GM12878 (cell line): ENCODE results near the gene PRKCD. TPM values are rescaled to one million over a fixed set of nuclear protein-coding genes. Genes with fewer than 3 reads are reported as not detected.

Experiments
- ATAC-seq: fragments of 200-7000 bp; cut with Tn5 transposase; 3 replicates; pipeline ENCODE4 v1.9.1; 2020; ENCODE audit warnings: mild to moderate bottlenecking, moderate library complexity
- BruUV-seq: library from RNA; stranded (reverse); fragments of 400-500 nt; replicated peaks from 2 replicates; lab custom pipeline; 2021; lab: Mats Ljungman, UMichigan
- CTCF ChIA-PET: fragments of 300-600 bp; sonication (Branson Sonifier 250); formaldehyde crosslinking; extraction: SDS; loops from one replicate; lab custom pipeline; 2021; ENCODE audit warnings: inconsistent platforms; lab: Yijun Ruan, JAX
- POLR2A ChIA-PET: fragments of 350-600 bp; formaldehyde crosslinking; extraction: SDS; loops from one replicate; lab custom pipeline; 2021; ENCODE audit warnings: inconsistent platforms; lab: Charles Lee
- RAD21 ChIA-PET: fragments of 300-600 bp; sonication (Branson Sonifier 250); formaldehyde crosslinking; loops from one replicate; lab custom pipeline; 2023; ENCODE audit warnings: antibody characterized with exemption; ENCODE audit not compliant: unreplicated experiment; lab: Charles Lee
- SMC1A ChIA-PET: fragments of 300-600 bp; sonication (Branson Sonifier 250); formaldehyde crosslinking; loops from one replicate; lab custom pipeline; 2023; ENCODE audit not compliant: unreplicated experiment, uncharacterized antibody; lab: Charles Lee
- DNase-seq: peaks from one replicate; pipeline ENCODE4 v3.0.0-alpha.2; 2011; ENCODE audit warnings: low read depth, low spot score
- FAIRE-seq: peaks from 3 replicates; lab custom pipeline; 2011; peaks lifted over from hg19 to GRCh38; lab: Jason Lieb, UNC
- H2AFZ ChIP-seq: 2 replicates; pipeline ENCODE4 v1.6.0; 2011; ENCODE audit warnings: low read depth, low read length, control low read depth; ENCODE audit not compliant: control insufficient read depth
- H3K27ac ChIP-seq: 2 replicates; pipeline ENCODE4 v1.5.1; 2011; ENCODE audit warnings: control low read depth; ENCODE audit not compliant: control insufficient read depth, insufficient read depth
- H3K27me3 ChIP-seq, 2 experiments: replicated peaks in 1 of 2; 2 replicates each; pipeline versions ENCODE4 v1.6.0 to v1.6.1; 2011; ENCODE audit warnings: low read length in 1 of 2; ENCODE audit not compliant: control insufficient read depth in 2 of 2, insufficient read depth in 2 of 2
- H3K36me3 ChIP-seq, 2 experiments: 2 replicates each; pipeline ENCODE4 v1.5.1; 2011; ENCODE audit warnings: low read length in 1 of 2; ENCODE audit not compliant: control insufficient read depth in 2 of 2, insufficient read depth in 2 of 2
- H3K4me1 ChIP-seq: 2 replicates; pipeline ENCODE4 v1.6.1; 2011; ENCODE audit warnings: mild to moderate bottlenecking, low read length, moderate library complexity, mixed read lengths; ENCODE audit not compliant: control insufficient read depth, insufficient read depth
- H3K4me2 ChIP-seq: 2 replicates; pipeline ENCODE4 v1.6.0; 2011; ENCODE audit warnings: control low read depth; ENCODE audit not compliant: control insufficient read depth, insufficient read depth
- H3K4me3 ChIP-seq: fragments of 200-600 bp; sonication (generic); 2 replicates; pipeline ENCODE4 v1.5.1; 2016
- H3K79me2 ChIP-seq: 2 replicates; pipeline ENCODE4 v1.6.0; 2011; ENCODE audit warnings: low read length; ENCODE audit not compliant: control insufficient read depth, insufficient read depth
- H3K9ac ChIP-seq: 2 replicates; pipeline ENCODE4 v1.8.0; 2011; ENCODE audit warnings: low read length, control low read depth, mixed read lengths; ENCODE audit not compliant: control insufficient read depth, insufficient read depth
- H3K9me3 ChIP-seq: replicated peaks from 3 replicates; pipeline ENCODE4 v1.5.1; 2011; ENCODE audit warnings: mild to moderate bottlenecking, low read length; ENCODE audit not compliant: control insufficient read depth, insufficient read depth
- H4K20me1 ChIP-seq: 2 replicates; pipeline ENCODE4 v1.6.0; 2011; ENCODE audit not compliant: control insufficient read depth, insufficient read depth
- CBX3 ChIP-seq: fragments of 200-600 bp; sonication (generic); IDR thresholded peaks from 2 replicates; pipeline ENCODE4 v1.6.1; 2016; ENCODE audit warnings: low read depth, borderline replicate concordance
- CHD1 ChIP-seq: IDR thresholded peaks from 2 replicates; pipeline ENCODE4 v1.6.1; 2012; ENCODE audit warnings: low read depth, low read length, improper control_type of control experiment
- NBN ChIP-seq: fragments of 450-650 bp; IDR thresholded peaks from 2 replicates; pipeline ENCODE4 v1.6.1; 2016
- NR2C2 ChIP-seq: IDR thresholded peaks from 2 replicates; pipeline ENCODE4 v1.6.1; 2011; ENCODE audit warnings: borderline replicate concordance, low read depth; ENCODE audit not compliant: control insufficient read depth, insufficient read length
- NR2F1 ChIP-seq: fragments of 450-650 bp; conservative IDR thresholded peaks from 2 replicates; pipeline ENCODE4 v1.6.1; 2017; ENCODE audit warnings: mild to moderate bottlenecking
- SMAD5 ChIP-seq: IDR thresholded peaks from 2 replicates; pipeline ENCODE4 v1.6.1; 2016; ENCODE audit warnings: antibody characterized with exemption, low read depth
- STAT1 ChIP-seq: fragments of 450-650 bp; conservative IDR thresholded peaks from 2 replicates; pipeline ENCODE4 v1.6.1; 2014; ENCODE audit warnings: antibody characterized with exemption, mild to moderate bottlenecking
- TARDBP ChIP-seq: IDR thresholded peaks from 2 replicates; pipeline ENCODE4 v1.6.1; 2016; ENCODE audit warnings: borderline replicate concordance
- TCF3 ChIP-seq: IDR thresholded peaks from 2 replicates; pipeline ENCODE4 v1.6.1; 2012; ENCODE audit warnings: low read depth, mild to moderate bottlenecking, low read length, borderline replicate concordance; ENCODE audit not compliant: insufficient read depth
- ZBED1 ChIP-seq: IDR thresholded peaks from 2 replicates; pipeline ENCODE4 v1.6.1; 2016; ENCODE audit warnings: borderline replicate concordance
- ZZZ3 ChIP-seq: IDR thresholded peaks from 2 replicates; pipeline ENCODE4 v1.6.1; 2011; ENCODE audit warnings: low read depth; ENCODE audit not compliant: control insufficient read depth, insufficient read length
- WGBS: methylation state at CpG from one replicate; pipeline ENCODE4 v1.1.6; 2016; ENCODE audit warnings: low lambda C conversion rate; ENCODE audit not compliant: insufficient replicate concordance, insufficient coverage; ENCODE audit errors: missing lambda C conversion rate; 5-methylcytosine and 5-hydroxymethylcytosine counted together
- in situ Hi-C: fragments of 300-500 bp; cut with MboI; formaldehyde crosslinking; loops from 9 replicates; pipeline ENCODE4 v1.14.3; 2018; ENCODE audit warnings: mixed read lengths
- intact Hi-C: fragments of 100-400 bp; cut with micrococcal nuclease; formaldehyde crosslinking; loops from one replicate; pipeline ENCODE4 v1.14.2; 2022; ENCODE audit not compliant: unreplicated experiment
- polyA plus RNA-seq, 11 experiments: library from polyadenylated mRNA; depleted of rRNA in 4 of 11; unstranded in 6 of 11; stranded (reverse) in 5 of 11; fragments of >200 nt; fragmentation: Nextera tagmentation in 4 of 11; fragmentation: Illumina TruSeq in 1 of 11; extraction: Ambion mirVana in 4 of 11; extraction: Trizol in 1 of 11; gene quantifications; 1 replicate in 1 of 11; 2 replicates in 10 of 11; pipeline versions ENCODE4 v1.2.1 to v1.2.3, GENCODE V29; 2011 to 2016; ENCODE audit warnings: inconsistent platforms in 2 of 11, missing spikeins in 2 of 11, low read depth in 1 of 11
- total RNA-seq, 4 experiments: library from RNA; depleted of rRNA in 3 of 4; stranded (reverse); fragments of >200 nt in 3 of 4; fragmentation: Illumina TruSeq in 1 of 4; extraction: Trizol in 1 of 4; gene quantifications; 2 replicates each; pipeline versions ENCODE4 v1.2.1 to v1.2.3, GENCODE V29; 2013 to 2021
- TF ChIP-seq, protein P1 (sequence below): fragments of 450-650 bp; IDR thresholded peaks from 2 replicates; pipeline ENCODE4 v1.6.1; 2017; ENCODE audit warnings: low read depth, mild to moderate bottlenecking, moderate library complexity
- TF ChIP-seq, protein P2 (sequence below): fragments of 450-650 bp; conservative IDR thresholded peaks from 2 replicates; pipeline ENCODE4 v1.6.1; 2017; ENCODE audit warnings: mild to moderate bottlenecking, moderate library complexity
- TF ChIP-seq, protein P3 (sequence below): IDR thresholded peaks from 2 replicates; pipeline ENCODE4 v1.6.1; 2012; ENCODE audit warnings: mild to moderate bottlenecking, low read depth, low read length
- TF ChIP-seq, protein P4 (sequence below): fragments of 450-650 bp; IDR thresholded peaks from 2 replicates; pipeline ENCODE4 v1.6.1; 2016; ENCODE audit warnings: mild to moderate bottlenecking
- TF ChIP-seq, protein P5 (sequence below): IDR thresholded peaks from 2 replicates; pipeline ENCODE4 v1.6.1; 2011; ENCODE audit warnings: mild to moderate bottlenecking, low read depth, low read length, moderate library complexity; ENCODE audit not compliant: insufficient replicate concordance

PRKCD gene
- total and polyA plus RNA-seq, 10 of the 15 experiments (the other 5 are each of a cell fraction or from before 2014, with no cell fraction given): 10.0 to 114 (median 42.4) TPM

DNA sequence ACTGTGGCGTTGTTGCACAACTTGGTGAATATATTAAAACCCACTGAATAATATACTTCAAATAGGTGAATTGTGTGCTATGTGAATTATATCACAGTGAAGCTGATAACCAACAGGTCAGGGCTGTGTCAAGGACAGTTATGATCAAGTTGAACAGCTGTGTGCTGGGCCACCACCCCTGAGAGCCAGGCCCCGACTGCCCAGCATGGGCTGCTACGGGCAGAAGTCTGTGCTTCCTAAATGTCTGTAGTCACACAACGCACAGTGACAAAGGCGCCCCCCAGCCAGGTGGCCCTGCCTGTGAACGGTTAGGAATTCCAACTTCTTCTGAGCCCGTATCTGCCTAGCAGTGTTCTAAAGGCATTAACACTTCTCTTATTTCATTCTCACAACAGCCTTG is 62.0 kb downstream of the PRKCD start:
- ChIA-PET POLR2A (no interaction called here), CTCF (interaction anchor here (1.0 kb wide), 1 partner anchor 25 kb away, joined by 3 read pairs; no protein-coding TSS in a partner anchor), RAD21 (no interaction called here), SMC1A (no interaction called here)
- no peaks in the 10 kb centered on the region for H3K9me3 ChIP-seq
- no TSS peak for BruUV-seq
- TF ChIP-seq STAT1 (no peak), ZBED1 (no peak), TARDBP (no peak), NBN (no peak), NR2F1 (no peak), SMAD5 (no peak), NR2C2 (no peak), TCF3 (no peak), ZZZ3 (no peak), CBX3 (no peak), CHD1 (no peak)
- TF ChIP-seq, protein P1, sequence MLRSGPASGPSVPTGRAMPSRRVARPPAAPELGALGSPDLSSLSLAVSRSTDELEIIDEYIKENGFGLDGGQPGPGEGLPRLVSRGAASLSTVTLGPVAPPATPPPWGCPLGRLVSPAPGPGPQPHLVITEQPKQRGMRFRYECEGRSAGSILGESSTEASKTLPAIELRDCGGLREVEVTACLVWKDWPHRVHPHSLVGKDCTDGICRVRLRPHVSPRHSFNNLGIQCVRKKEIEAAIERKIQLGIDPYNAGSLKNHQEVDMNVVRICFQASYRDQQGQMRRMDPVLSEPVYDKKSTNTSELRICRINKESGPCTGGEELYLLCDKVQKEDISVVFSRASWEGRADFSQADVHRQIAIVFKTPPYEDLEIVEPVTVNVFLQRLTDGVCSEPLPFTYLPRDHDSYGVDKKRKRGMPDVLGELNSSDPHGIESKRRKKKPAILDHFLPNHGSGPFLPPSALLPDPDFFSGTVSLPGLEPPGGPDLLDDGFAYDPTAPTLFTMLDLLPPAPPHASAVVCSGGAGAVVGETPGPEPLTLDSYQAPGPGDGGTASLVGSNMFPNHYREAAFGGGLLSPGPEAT: no peak
- TF ChIP-seq, protein P2, sequence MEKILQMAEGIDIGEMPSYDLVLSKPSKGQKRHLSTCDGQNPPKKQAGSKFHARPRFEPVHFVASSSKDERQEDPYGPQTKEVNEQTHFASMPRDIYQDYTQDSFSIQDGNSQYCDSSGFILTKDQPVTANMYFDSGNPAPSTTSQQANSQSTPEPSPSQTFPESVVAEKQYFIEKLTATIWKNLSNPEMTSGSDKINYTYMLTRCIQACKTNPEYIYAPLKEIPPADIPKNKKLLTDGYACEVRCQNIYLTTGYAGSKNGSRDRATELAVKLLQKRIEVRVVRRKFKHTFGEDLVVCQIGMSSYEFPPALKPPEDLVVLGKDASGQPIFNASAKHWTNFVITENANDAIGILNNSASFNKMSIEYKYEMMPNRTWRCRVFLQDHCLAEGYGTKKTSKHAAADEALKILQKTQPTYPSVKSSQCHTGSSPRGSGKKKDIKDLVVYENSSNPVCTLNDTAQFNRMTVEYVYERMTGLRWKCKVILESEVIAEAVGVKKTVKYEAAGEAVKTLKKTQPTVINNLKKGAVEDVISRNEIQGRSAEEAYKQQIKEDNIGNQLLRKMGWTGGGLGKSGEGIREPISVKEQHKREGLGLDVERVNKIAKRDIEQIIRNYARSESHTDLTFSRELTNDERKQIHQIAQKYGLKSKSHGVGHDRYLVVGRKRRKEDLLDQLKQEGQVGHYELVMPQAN: no peak
- TF ChIP-seq, protein P3, sequence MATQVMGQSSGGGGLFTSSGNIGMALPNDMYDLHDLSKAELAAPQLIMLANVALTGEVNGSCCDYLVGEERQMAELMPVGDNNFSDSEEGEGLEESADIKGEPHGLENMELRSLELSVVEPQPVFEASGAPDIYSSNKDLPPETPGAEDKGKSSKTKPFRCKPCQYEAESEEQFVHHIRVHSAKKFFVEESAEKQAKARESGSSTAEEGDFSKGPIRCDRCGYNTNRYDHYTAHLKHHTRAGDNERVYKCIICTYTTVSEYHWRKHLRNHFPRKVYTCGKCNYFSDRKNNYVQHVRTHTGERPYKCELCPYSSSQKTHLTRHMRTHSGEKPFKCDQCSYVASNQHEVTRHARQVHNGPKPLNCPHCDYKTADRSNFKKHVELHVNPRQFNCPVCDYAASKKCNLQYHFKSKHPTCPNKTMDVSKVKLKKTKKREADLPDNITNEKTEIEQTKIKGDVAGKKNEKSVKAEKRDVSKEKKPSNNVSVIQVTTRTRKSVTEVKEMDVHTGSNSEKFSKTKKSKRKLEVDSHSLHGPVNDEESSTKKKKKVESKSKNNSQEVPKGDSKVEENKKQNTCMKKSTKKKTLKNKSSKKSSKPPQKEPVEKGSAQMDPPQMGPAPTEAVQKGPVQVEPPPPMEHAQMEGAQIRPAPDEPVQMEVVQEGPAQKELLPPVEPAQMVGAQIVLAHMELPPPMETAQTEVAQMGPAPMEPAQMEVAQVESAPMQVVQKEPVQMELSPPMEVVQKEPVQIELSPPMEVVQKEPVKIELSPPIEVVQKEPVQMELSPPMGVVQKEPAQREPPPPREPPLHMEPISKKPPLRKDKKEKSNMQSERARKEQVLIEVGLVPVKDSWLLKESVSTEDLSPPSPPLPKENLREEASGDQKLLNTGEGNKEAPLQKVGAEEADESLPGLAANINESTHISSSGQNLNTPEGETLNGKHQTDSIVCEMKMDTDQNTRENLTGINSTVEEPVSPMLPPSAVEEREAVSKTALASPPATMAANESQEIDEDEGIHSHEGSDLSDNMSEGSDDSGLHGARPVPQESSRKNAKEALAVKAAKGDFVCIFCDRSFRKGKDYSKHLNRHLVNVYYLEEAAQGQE: no peak
- TF ChIP-seq, protein P4, sequence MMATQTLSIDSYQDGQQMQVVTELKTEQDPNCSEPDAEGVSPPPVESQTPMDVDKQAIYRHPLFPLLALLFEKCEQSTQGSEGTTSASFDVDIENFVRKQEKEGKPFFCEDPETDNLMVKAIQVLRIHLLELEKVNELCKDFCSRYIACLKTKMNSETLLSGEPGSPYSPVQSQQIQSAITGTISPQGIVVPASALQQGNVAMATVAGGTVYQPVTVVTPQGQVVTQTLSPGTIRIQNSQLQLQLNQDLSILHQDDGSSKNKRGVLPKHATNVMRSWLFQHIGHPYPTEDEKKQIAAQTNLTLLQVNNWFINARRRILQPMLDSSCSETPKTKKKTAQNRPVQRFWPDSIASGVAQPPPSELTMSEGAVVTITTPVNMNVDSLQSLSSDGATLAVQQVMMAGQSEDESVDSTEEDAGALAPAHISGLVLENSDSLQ: no peak
- TF ChIP-seq, protein P5, sequence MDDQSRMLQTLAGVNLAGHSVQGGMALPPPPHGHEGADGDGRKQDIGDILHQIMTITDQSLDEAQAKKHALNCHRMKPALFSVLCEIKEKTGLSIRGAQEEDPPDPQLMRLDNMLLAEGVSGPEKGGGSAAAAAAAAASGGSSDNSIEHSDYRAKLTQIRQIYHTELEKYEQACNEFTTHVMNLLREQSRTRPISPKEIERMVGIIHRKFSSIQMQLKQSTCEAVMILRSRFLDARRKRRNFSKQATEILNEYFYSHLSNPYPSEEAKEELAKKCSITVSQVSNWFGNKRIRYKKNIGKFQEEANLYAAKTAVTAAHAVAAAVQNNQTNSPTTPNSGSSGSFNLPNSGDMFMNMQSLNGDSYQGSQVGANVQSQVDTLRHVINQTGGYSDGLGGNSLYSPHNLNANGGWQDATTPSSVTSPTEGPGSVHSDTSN: no peak
- peaks cover 33 to 37% of the 10 kb centered on the region in 2 experiments; a peak in 3 of 4 replicates for H3K36me3 ChIP-seq
- no peak overlapping the region for H3K27ac ChIP-seq
- no peak overlapping the region for H2AFZ ChIP-seq
- H3K4me2 ChIP-seq: no peak overlapping the region
- no peaks in the 10 kb centered on the region for H3K4me1 ChIP-seq
- no peaks in the 10 kb centered on the region for H3K79me2 ChIP-seq
- no peaks in the 10 kb centered on the region for H3K27me3 ChIP-seq
- intact Hi-C loops (no loop called here), in situ Hi-C loops (no loop called here)
- no peak overlapping the region for H3K4me3 ChIP-seq
- FAIRE-seq (no peak), DNase-seq (no peak), ATAC-seq (no peak)
- H4K20me1 ChIP-seq: no peaks in the 10 kb centered on the region; the same call in 1 of the 2 replicates
- WGBS: 70% methylated on average over 7 of the region's 7 CpGs
- no peak overlapping the region for H3K9ac ChIP-seq
